Loucy (cell line): ENCODE data around the gene TBATA.

Experiments
- H2AFZ ChIP-seq: fragments of 200-600 bp; sonication (generic); 2 replicates; pipeline ENCODE4 v1.6.0; 2016; ENCODE audit warnings: antibody characterized with exemption, mild to moderate bottlenecking, low read length, moderate library complexity
- H3F3A ChIP-seq: fragments of 200-600 bp; 2 replicates; pipeline ENCODE4 v1.6.0; 2016; ENCODE audit warnings: antibody characterized with exemption, low read depth, mild to moderate bottlenecking
- H3K27me3 ChIP-seq: fragments of 200-600 bp; sonication (generic); 2 replicates; pipeline ENCODE4 v1.6.1; 2014; ENCODE audit warnings: low read length, mild to moderate bottlenecking; ENCODE audit not compliant: insufficient read depth, poor library complexity, severe bottlenecking
- H3K36me3 ChIP-seq: fragments of 200-600 bp; sonication (generic); 2 replicates; pipeline ENCODE4 v1.6.1; 2016; ENCODE audit warnings: low read length; ENCODE audit not compliant: insufficient read depth
- H3K4me1 ChIP-seq: fragments of 200-600 bp; sonication (generic); 2 replicates; pipeline ENCODE4 v1.5.1; 2014; ENCODE audit warnings: low read length, mild to moderate bottlenecking; ENCODE audit not compliant: insufficient read depth, poor library complexity, severe bottlenecking
- H3K4me2 ChIP-seq: fragments of 200-600 bp; sonication (generic); 2 replicates; pipeline ENCODE4 v1.6.0; 2014; ENCODE audit warnings: antibody characterized with exemption, low read length, low read depth, mild to moderate bottlenecking; ENCODE audit not compliant: poor library complexity, severe bottlenecking
- H3K4me3 ChIP-seq: fragments of 200-600 bp; sonication (generic); 2 replicates; pipeline ENCODE4 v1.5.1; 2014; ENCODE audit warnings: low read length, mild to moderate bottlenecking, mixed read lengths; ENCODE audit not compliant: poor library complexity, severe bottlenecking
- H3K79me2 ChIP-seq: fragments of 200-600 bp; sonication (generic); 2 replicates; pipeline ENCODE4 v1.6.1; 2014; ENCODE audit warnings: low read length; ENCODE audit not compliant: insufficient read depth
- H3K9ac ChIP-seq: fragments of 200-600 bp; sonication (generic); 2 replicates; pipeline ENCODE4 v1.6.0; 2014; ENCODE audit warnings: mild to moderate bottlenecking, low read depth, low read length, moderate library complexity; ENCODE audit not compliant: poor library complexity, severe bottlenecking
- H3K9me2 ChIP-seq: fragments of 200-600 bp; sonication (generic); replicated peaks from 2 replicates; pipeline ENCODE4 v1.6.1; 2016; ENCODE audit warnings: low read depth, low read length, mixed read lengths
- H3K9me3 ChIP-seq: fragments of 200-600 bp; sonication (generic); 2 replicates; pipeline ENCODE4 v1.6.1; 2014; ENCODE audit warnings: mild to moderate bottlenecking, antibody characterized with exemption, low read length, low read depth; ENCODE audit not compliant: insufficient read depth
- H4K20me1 ChIP-seq: fragments of 200-600 bp; sonication (generic); 2 replicates; pipeline ENCODE4 v1.6.0; 2014; ENCODE audit warnings: antibody characterized with exemption, low read length, mild to moderate bottlenecking; ENCODE audit not compliant: insufficient read depth, poor library complexity, severe bottlenecking
- EZH2phosphoT487 ChIP-seq: fragments of 200-600 bp; IDR thresholded peaks from 2 replicates; pipeline ENCODE4 v1.6.1; 2018; ENCODE audit warnings: antibody characterized with exemption, mild to moderate bottlenecking, moderate library complexity, borderline replicate concordance
- TF ChIP-seq, protein P1 (sequence below): fragments of 200-600 bp; sonication (generic); conservative IDR thresholded peaks from 2 replicates; pipeline ENCODE4 v1.5.1; 2014; ENCODE audit warnings: mild to moderate bottlenecking, antibody characterized with exemption, low read length

TBATA gene

DNA sequence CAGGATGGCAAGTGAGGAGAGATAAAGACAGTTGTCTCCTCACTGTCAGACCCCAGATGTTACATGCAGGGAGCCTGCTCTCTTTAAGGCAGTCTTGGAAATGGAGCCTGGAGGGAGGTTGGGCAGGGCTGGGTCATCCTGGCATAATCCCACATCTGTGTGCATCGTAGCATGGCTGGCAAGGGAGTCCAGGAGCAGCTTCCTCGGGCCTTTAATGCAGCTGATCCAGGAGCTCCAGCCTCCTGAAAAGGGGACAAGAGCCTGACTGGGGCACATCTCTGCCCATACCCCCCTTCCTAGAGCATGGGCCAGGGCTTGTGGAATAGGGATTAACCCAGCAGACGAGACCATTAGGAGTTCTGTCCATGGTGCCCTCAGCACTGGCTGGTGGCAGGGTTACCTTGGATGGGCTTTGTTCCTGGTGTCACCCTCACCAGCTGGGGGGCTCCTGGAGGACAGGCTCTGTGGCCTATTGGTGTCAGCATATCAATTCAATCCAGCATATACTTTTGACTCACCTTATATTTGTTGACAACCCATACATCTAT lies 34.9 kb downstream of the TBATA start:
- no peaks in the 10 kb centered on the region for H4K20me1 ChIP-seq

DNA sequence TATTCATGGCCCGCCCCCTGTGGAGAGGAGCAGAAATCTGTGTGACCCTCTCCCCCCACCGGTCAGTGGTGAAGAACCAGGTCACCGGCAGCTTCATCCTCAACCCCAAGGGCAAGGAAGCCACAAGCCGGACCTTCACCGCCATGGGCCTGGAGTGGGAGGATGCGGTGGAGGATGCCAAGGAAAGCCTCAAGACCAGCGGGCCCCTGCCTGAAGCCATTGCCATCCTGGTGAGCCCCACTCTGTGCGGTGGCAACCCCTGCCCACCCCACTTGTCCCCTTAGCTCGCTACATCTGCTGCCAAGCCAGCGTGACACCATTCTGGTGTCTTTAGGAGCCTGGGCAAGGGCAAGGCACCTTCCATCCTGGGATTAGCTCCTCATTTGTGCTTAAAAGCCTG lies 35.4 kb downstream of the TBATA start:
- TF ChIP-seq, protein P1, sequence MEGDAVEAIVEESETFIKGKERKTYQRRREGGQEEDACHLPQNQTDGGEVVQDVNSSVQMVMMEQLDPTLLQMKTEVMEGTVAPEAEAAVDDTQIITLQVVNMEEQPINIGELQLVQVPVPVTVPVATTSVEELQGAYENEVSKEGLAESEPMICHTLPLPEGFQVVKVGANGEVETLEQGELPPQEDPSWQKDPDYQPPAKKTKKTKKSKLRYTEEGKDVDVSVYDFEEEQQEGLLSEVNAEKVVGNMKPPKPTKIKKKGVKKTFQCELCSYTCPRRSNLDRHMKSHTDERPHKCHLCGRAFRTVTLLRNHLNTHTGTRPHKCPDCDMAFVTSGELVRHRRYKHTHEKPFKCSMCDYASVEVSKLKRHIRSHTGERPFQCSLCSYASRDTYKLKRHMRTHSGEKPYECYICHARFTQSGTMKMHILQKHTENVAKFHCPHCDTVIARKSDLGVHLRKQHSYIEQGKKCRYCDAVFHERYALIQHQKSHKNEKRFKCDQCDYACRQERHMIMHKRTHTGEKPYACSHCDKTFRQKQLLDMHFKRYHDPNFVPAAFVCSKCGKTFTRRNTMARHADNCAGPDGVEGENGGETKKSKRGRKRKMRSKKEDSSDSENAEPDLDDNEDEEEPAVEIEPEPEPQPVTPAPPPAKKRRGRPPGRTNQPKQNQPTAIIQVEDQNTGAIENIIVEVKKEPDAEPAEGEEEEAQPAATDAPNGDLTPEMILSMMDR: no peak
- H3K4me3 ChIP-seq: no peak overlapping the region
- no peaks in the 10 kb centered on the region for H3F3A ChIP-seq
- no peaks in the 10 kb centered on the region for H3K79me2 ChIP-seq
- H2AFZ ChIP-seq: no peak overlapping the region
- H3K27me3 ChIP-seq: no peaks in the 10 kb centered on the region
- H3K9ac ChIP-seq: no peak overlapping the region
- H3K4me1 ChIP-seq: no peaks in the 10 kb centered on the region
- no peaks in the 10 kb centered on the region for H4K20me1 ChIP-seq
- no peaks in the 10 kb centered on the region for H3K36me3 ChIP-seq
- H3K9me3 ChIP-seq: no peaks in the 10 kb centered on the region
- H3K4me2 ChIP-seq: no peak overlapping the region
- H3K9me2 ChIP-seq: no peaks in the 10 kb centered on the region

More for the DNA sequence above, 34.9 kb downstream of the TBATA start:
- TF ChIP-seq EZH2phosphoT487: no peak
- TF ChIP-seq, protein P1: no peak
- H3K79me2 ChIP-seq: no peaks in the 10 kb centered on the region
- H3F3A ChIP-seq: no peaks in the 10 kb centered on the region
- no peaks in the 10 kb centered on the region for H3K4me1 ChIP-seq
- no peaks in the 10 kb centered on the region for H3K27me3 ChIP-seq
- no peak overlapping the region for H2AFZ ChIP-seq
- H3K9me3 ChIP-seq: no peaks in the 10 kb centered on the region
- H3K36me3 ChIP-seq: no peaks in the 10 kb centered on the region
- H3K9me2 ChIP-seq: no peaks in the 10 kb centered on the region
- no peak overlapping the region for H3K4me3 ChIP-seq
- no peak overlapping the region for H3K4me2 ChIP-seq
- no peak overlapping the region for H3K9ac ChIP-seq

DNA sequence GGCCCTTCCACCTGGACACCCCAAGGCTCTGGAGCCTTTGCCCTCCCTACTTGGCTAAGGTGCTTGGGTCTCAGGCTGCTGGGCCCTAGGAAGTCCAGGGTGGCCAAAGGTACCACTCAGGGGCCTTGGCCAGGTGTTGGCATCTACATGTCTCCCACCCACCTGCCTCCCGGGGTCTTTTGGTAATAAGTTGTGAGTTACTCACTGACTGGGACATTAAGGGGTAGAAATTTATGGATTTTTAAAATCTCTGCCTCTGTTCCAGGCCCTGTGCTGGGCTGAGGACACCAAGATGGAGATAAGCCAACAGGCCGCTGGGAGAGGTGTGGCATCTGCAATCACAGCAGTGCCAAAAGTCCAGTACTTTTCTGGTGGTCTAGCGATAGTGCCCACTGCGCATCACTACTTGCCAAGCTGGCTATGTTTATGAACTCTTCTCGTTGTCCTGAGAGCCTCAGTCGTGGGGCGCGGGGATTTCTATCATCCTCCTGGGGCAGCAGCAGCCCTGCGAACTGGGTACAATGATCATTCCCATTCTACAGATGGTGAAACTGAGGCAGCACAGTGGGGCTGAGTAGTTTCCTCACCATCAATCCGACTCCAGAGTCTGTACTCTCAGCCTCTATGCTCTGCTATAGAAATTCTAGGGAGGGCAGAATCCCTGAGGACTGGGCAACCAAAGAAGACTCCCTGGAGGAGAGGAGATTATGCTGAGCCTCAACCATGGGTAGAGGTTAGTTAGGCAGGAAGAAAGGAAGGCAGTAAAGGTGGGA lies 36.2 kb downstream of the TBATA start:
- H3K36me3 ChIP-seq: no peaks in the 10 kb centered on the region
- no peaks in the 10 kb centered on the region for H3K4me1 ChIP-seq
- no peak overlapping the region for H2AFZ ChIP-seq
- no peak overlapping the region for H3K4me3 ChIP-seq
- H3F3A ChIP-seq: no peaks in the 10 kb centered on the region
- H3K4me2 ChIP-seq: no peak overlapping the region
- no peaks in the 10 kb centered on the region for H4K20me1 ChIP-seq
- no peaks in the 10 kb centered on the region for H3K9me2 ChIP-seq
- H3K9ac ChIP-seq: no peak overlapping the region
- no peaks in the 10 kb centered on the region for H3K27me3 ChIP-seq
- H3K79me2 ChIP-seq: no peaks in the 10 kb centered on the region
- no peak for TF ChIP-seq EZH2phosphoT487
- TF ChIP-seq, protein P1: no peak
- no peaks in the 10 kb centered on the region for H3K9me3 ChIP-seq
